K562 (cell line): Measurements from ENCODE around the gene AKT1. TPM values are rescaled to one million over a fixed set of nuclear protein-coding genes. Genes with fewer than 3 reads are reported as not detected.
A peak's percentile ranks its signal among the peaks of the same experiment; 100 is the strongest.

Experiments used
- HDAC8 ChIP-seq: fragments of 450-650 bp; IDR thresholded peaks from 2 replicates; pipeline ENCODE4 v1.6.1; 2016; ENCODE audit warnings: mild to moderate bottlenecking, missing genetic modification characterization, moderate library complexity, missing compliant biosample characterization
- MCM2 ChIP-seq: fragments of 450-650 bp; IDR thresholded peaks from 2 replicates; pipeline ENCODE4 v1.6.1; 2017; ENCODE audit warnings: low read depth, mild to moderate bottlenecking
- POLR2G ChIP-seq: fragments of 200-400 bp; formaldehyde crosslinking; IDR thresholded peaks from 2 replicates; pipeline ENCODE4 v1.6.1; 2017; ENCODE audit warnings: low read depth, mild to moderate bottlenecking, antibody characterized with exemption, low read length, moderate library complexity
- PTTG1 ChIP-seq: fragments of 450-650 bp; IDR thresholded peaks from 2 replicates; pipeline ENCODE4 v1.6.1; 2016; ENCODE audit warnings: low read depth, mild to moderate bottlenecking, missing genetic modification characterization, missing compliant biosample characterization
- RBBP5 ChIP-seq: fragments of 200-600 bp; sonication (generic); IDR thresholded peaks from 2 replicates; pipeline ENCODE4 v1.6.1; 2012; ENCODE audit warnings: borderline replicate concordance, mild to moderate bottlenecking, low read length, control low read depth, inconsistent platforms; ENCODE audit not compliant: insufficient read depth, poor library complexity, severe bottlenecking
- SNIP1 ChIP-seq: fragments of 450-650 bp; IDR thresholded peaks from 2 replicates; pipeline ENCODE4 v1.7.1; 2017; ENCODE audit warnings: low read depth, mild to moderate bottlenecking
- STAT6 ChIP-seq: sonication (generic); formaldehyde crosslinking; IDR thresholded peaks from 2 replicates; pipeline ENCODE4 v1.8.1; 2023; ENCODE audit warnings: mild to moderate bottlenecking, missing genetic modification reagents
- ZC3H11A ChIP-seq: IDR thresholded peaks from 2 replicates; pipeline ENCODE4 v1.6.1; 2012; ENCODE audit warnings: low read depth, low read length, improper control_type of control experiment
- ZFP1 ChIP-seq: fragments of 450-650 bp; formaldehyde crosslinking; IDR thresholded peaks from 2 replicates; pipeline ENCODE4 v1.4.0; 2020; ENCODE audit warnings: mild to moderate bottlenecking, mixed read lengths
- ZNF121 ChIP-seq: sonication (generic); formaldehyde crosslinking; conservative IDR thresholded peaks from 2 replicates; pipeline ENCODE4 v1.8.0; 2022; ENCODE audit warnings: missing genetic modification reagents
- ZNF175 ChIP-seq: fragments of 200-800 bp; sonication (Bioruptor generic); IDR thresholded peaks from 2 replicates; pipeline ENCODE4 v1.6.1; 2016; ENCODE audit warnings: low read depth, mild to moderate bottlenecking, missing genetic modification characterization, missing compliant biosample characterization
- ZNF398 ChIP-seq: fragments of 250-450 bp; sonication (Bioruptor Pico); IDR thresholded peaks from 2 replicates; pipeline ENCODE4 v1.8.0; 2021; ENCODE audit warnings: moderate library complexity, mild to moderate bottlenecking, inconsistent platforms
- ZNF57 ChIP-seq: fragments of 450-650 bp; formaldehyde crosslinking; IDR thresholded peaks from 2 replicates; pipeline ENCODE4 v1.4.0; 2020; ENCODE audit warnings: mild to moderate bottlenecking, moderate library complexity
- polyA plus RNA-seq, 8 experiments: library from polyadenylated mRNA; depleted of rRNA in 4 of 8; stranded (reverse) in 5 of 8; unstranded in 3 of 8; fragments of >200 nt; fragmentation: Nextera tagmentation in 2 of 8; fragmentation: Illumina TruSeq in 1 of 8; extraction: Ambion mirVana in 2 of 8; extraction: Trizol in 1 of 8; gene quantifications; 2 replicates each; pipeline versions ENCODE4 v1.2.1 to v1.2.3, GENCODE V29; 2011 to 2014; ENCODE audit warnings: inconsistent platforms in 1 of 8, missing spikeins in 1 of 8
- total RNA-seq, 7 experiments: library from RNA; depleted of rRNA in 6 of 7; stranded (reverse); fragments of >200 nt in 6 of 7; fragmentation: Illumina TruSeq in 2 of 7; extraction: Trizol in 2 of 7; gene quantifications; 2 replicates each; pipeline versions ENCODE4 v1.2.1 to v1.2.3, GENCODE V29; 2011 to 2021; ENCODE audit warnings: low replicate concordance in 1 of 7
- TF ChIP-seq, protein P1 (sequence below), 2 experiments: fragments of 200-800 bp in 1 of 2; sonication (Bioruptor generic) in 1 of 2; sonication (generic) in 1 of 2; formaldehyde crosslinking in 1 of 2; IDR thresholded peaks in 1 of 2; conservative IDR thresholded peaks in 1 of 2; 2 replicates each; pipeline versions ENCODE4 v1.5.0 to v1.6.1; 2016 to 2020; ENCODE audit warnings: missing compliant biosample characterization in 1 of 2, missing genetic modification characterization in 1 of 2, missing genetic modification reagents in 1 of 2
- TF ChIP-seq, protein P2 (sequence below): fragments of 450-650 bp; IDR thresholded peaks from 2 replicates; pipeline ENCODE4 v1.6.1; 2016
- TF ChIP-seq, protein P3 (sequence below): sonication (generic); formaldehyde crosslinking; IDR thresholded peaks from 2 replicates; pipeline ENCODE4 v1.9.0; 2022; ENCODE audit warnings: mild to moderate bottlenecking, missing genetic modification reagents
- TF ChIP-seq, protein P4 (sequence below): fragments of 450-650 bp; IDR thresholded peaks from 2 replicates; pipeline ENCODE4 v1.6.1; 2017; ENCODE audit warnings: mild to moderate bottlenecking, moderate library complexity

AKT1 gene
- total and polyA plus RNA-seq, 9 of the 15 experiments (the other 6 are each of a cell fraction or from before 2014, with no cell fraction given), result 0.49 to 132 (median 75.1) TPM

DNA sequence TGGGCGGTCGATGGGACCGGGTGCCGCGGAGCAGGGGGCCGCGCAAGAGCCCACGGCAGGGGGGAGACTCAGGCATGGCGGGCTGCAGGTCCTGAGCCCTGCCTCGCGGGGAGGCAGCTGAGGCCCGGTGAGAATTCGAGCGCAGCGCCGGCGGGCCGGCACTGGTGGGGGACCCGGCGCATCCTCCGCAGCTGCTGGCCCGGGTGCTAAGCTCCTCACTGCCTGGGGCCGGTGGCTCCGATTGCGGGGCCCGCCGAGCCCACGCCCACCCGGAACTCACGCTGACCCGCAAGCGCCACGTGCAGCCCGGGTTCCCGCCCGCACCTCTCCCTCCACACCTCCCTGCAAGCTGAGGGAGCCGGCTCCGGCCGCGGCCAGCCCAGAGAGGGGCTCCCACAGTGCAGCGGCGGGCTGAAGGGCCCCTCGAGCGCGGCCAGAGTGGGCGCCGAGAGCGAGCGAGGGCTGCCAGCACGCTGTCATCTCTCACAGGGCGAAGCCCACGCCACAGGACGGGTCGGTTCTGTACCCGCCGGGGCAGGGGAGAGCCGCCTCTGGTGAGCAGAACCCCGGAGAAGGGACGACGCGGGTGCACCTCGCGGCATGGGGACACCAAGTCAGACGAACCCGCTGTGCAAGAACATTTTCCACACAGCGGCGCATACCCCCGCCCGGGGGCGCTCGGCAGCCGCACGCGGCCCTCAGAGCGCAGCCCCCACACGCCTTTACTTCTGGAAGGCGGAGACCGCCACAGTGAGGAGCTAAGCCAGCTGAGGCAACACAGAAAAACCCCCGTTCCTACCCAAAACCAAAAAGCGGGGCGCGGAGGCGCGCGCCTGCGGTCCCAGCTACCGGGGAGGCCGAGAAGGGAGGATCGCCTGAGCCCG, 43.8 kb downstream of the AKT1 start (continued):
- peak; percentile 81 for TF ChIP-seq POLR2G
- no peak for TF ChIP-seq ZNF398 (CRISPR knock-in tag)
- TF ChIP-seq ZNF121 (CRISPR knock-in tag), result no peak
- no peak for TF ChIP-seq STAT6
- no peak for TF ChIP-seq HDAC8
- TF ChIP-seq PTTG1, result no peak
- TF ChIP-seq RBBP5, result no peak
- TF ChIP-seq ZFP1 (CRISPR knock-in tag), result no peak
- TF ChIP-seq, protein P1, sequence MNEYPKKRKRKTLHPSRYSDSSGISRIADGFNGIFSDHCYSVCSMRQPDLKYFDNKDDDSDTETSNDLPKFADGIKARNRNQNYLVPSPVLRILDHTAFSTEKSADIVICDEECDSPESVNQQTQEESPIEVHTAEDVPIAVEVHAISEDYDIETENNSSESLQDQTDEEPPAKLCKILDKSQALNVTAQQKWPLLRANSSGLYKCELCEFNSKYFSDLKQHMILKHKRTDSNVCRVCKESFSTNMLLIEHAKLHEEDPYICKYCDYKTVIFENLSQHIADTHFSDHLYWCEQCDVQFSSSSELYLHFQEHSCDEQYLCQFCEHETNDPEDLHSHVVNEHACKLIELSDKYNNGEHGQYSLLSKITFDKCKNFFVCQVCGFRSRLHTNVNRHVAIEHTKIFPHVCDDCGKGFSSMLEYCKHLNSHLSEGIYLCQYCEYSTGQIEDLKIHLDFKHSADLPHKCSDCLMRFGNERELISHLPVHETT (CRISPR knock-in tag; conservative IDR thresholded peaks at IDR 0.05 in 1 of 2, IDR thresholded peaks at IDR 0.05 in 1 of 2), result no peak
- no peak for TF ChIP-seq ZNF175 (CRISPR knock-in tag)
- TF ChIP-seq ZNF57 (CRISPR knock-in tag), result no peak
- TF ChIP-seq, protein P2, sequence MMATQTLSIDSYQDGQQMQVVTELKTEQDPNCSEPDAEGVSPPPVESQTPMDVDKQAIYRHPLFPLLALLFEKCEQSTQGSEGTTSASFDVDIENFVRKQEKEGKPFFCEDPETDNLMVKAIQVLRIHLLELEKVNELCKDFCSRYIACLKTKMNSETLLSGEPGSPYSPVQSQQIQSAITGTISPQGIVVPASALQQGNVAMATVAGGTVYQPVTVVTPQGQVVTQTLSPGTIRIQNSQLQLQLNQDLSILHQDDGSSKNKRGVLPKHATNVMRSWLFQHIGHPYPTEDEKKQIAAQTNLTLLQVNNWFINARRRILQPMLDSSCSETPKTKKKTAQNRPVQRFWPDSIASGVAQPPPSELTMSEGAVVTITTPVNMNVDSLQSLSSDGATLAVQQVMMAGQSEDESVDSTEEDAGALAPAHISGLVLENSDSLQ, result no peak
- TF ChIP-seq, protein P3, sequence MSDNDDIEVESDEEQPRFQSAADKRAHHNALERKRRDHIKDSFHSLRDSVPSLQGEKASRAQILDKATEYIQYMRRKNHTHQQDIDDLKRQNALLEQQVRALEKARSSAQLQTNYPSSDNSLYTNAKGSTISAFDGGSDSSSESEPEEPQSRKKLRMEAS, result peak; percentile 84
- no peak for TF ChIP-seq MCM2
- TF ChIP-seq SNIP1, result no peak
- TF ChIP-seq ZC3H11A, result no peak
- TF ChIP-seq, protein P4, sequence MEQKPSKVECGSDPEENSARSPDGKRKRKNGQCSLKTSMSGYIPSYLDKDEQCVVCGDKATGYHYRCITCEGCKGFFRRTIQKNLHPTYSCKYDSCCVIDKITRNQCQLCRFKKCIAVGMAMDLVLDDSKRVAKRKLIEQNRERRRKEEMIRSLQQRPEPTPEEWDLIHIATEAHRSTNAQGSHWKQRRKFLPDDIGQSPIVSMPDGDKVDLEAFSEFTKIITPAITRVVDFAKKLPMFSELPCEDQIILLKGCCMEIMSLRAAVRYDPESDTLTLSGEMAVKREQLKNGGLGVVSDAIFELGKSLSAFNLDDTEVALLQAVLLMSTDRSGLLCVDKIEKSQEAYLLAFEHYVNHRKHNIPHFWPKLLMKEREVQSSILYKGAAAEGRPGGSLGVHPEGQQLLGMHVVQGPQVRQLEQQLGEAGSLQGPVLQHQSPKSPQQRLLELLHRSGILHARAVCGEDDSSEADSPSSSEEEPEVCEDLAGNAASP, result no peak
